ENCODE results near the gene SCO2.
"Not testable (repeated sequence)": the region's sequence is repeated elsewhere in the genome, so short reads cannot be mapped to it uniquely, and the experiment has no call there.

GRCh38 chr22:50533856-50534711 lies 8.7 kb upstream of the SCO2 start:
- not testable (repeated sequence) for TF ChIP-seq CTCF (IDR thresholded peaks at IDR 0.05 in 2 of 3, conservative IDR thresholded peaks at IDR 0.05 in 1 of 3; ENCODE audit: insufficient read depth in 2 of 3, low read depth in 1 of 3, low read length in 3 of 3); MYNN (IDR thresholded peaks at IDR 0.05); MYNN (CRISPR knock-in tag; IDR thresholded peaks at IDR 0.05); POLR2A (conservative IDR thresholded peaks at IDR 0.05); NBN (IDR thresholded peaks at IDR 0.05; ENCODE audit: low read depth); RBM39 (optimal IDR thresholded peaks at IDR 0.05; ENCODE audit: low read depth, low read length); ZNF23 (CRISPR knock-in tag; IDR thresholded peaks at IDR 0.05); FOXP4 (CRISPR knock-in tag; IDR thresholded peaks at IDR 0.05; ENCODE audit: borderline replicate concordance); ELF1 (tag; IDR thresholded peaks at IDR 0.05); HMG20B (CRISPR knock-in tag; IDR thresholded peaks at IDR 0.05)
- 0 out of 4 replicates have a peak, but pooled peaks of 1 of the 2 experiments have one; percentile 32 for TF ChIP-seq MAZ (CRISPR knock-in tag; conservative IDR thresholded peaks at IDR 0.05 in 1 of 2, IDR thresholded peaks at IDR 0.05 in 1 of 2)
